SK-N-SH treated with all-trans-retinoic acid at 6 μM for 48 hours (cell line): ENCODE data around the gene ZSCAN31.

Source experiments
- ATAC-seq: fragments of 200-7000 bp; cut with Tn5 transposase; 3 replicates; pipeline ENCODE4 v1.9.1; 2020; ENCODE audit warnings: mild to moderate bottlenecking, moderate library complexity
- ARNTL ChIP-seq: fragments of 450-650 bp; formaldehyde crosslinking; IDR thresholded peaks from 2 replicates; pipeline ENCODE4 v1.5.0; 2020; ENCODE audit warnings: low read depth, mild to moderate bottlenecking, moderate library complexity, borderline replicate concordance
- CREB5 ChIP-seq: fragments of 250-450 bp; sonication (Bioruptor Pico); IDR thresholded peaks from 2 replicates; pipeline ENCODE4 v1.5.1; 2020; ENCODE audit warnings: low read depth, mild to moderate bottlenecking, moderate library complexity
- CSDC2 ChIP-seq: fragments of 250-450 bp; sonication (Bioruptor Pico); IDR thresholded peaks from 2 replicates; pipeline ENCODE4 v1.5.0; 2020; ENCODE audit warnings: mild to moderate bottlenecking, moderate library complexity
- CSRNP3 ChIP-seq: fragments of 250-450 bp; sonication (Bioruptor Pico); IDR thresholded peaks from 2 replicates; pipeline ENCODE4 v1.5.1; 2021; ENCODE audit warnings: mild to moderate bottlenecking, moderate library complexity
- ESRRG ChIP-seq: fragments of 250-450 bp; sonication (Bioruptor Pico); IDR thresholded peaks from 2 replicates; pipeline ENCODE4 v1.6.1; 2021; ENCODE audit warnings: mild to moderate bottlenecking
- GLIS3 ChIP-seq: fragments of 250-450 bp; sonication (Bioruptor Pico); IDR thresholded peaks from 2 replicates; pipeline ENCODE4 v1.5.0; 2020; ENCODE audit warnings: mild to moderate bottlenecking, moderate library complexity
- ISL1 ChIP-seq: fragments of 250-450 bp; sonication (Bioruptor Pico); IDR thresholded peaks from 2 replicates; pipeline ENCODE4 v2.1.2; 2022; ENCODE audit warnings: mild to moderate bottlenecking, moderate library complexity
- OSR1 ChIP-seq: fragments of 250-450 bp; sonication (Bioruptor Pico); IDR thresholded peaks from 2 replicates; pipeline ENCODE4 v1.8.0; 2022; ENCODE audit warnings: moderate library complexity, mild to moderate bottlenecking, inconsistent platforms
- PATZ1 ChIP-seq: fragments of 250-450 bp; sonication (Bioruptor Pico); IDR thresholded peaks from 2 replicates; pipeline ENCODE4 v1.8.0; 2020; ENCODE audit warnings: mild to moderate bottlenecking, moderate library complexity, borderline replicate concordance
- PPARA ChIP-seq: fragments of 250-450 bp; sonication (Bioruptor Pico); IDR thresholded peaks from 2 replicates; pipeline ENCODE4 v1.5.0; 2020; ENCODE audit warnings: mild to moderate bottlenecking, borderline replicate concordance
- RARB ChIP-seq: fragments of 250-450 bp; sonication (Bioruptor Pico); IDR thresholded peaks from 2 replicates; pipeline ENCODE4 v1.8.0; 2021; ENCODE audit warnings: mild to moderate bottlenecking, moderate library complexity
- SNAI2 ChIP-seq: fragments of 250-450 bp; sonication (Bioruptor Pico); IDR thresholded peaks from 2 replicates; pipeline ENCODE4 v1.5.0; 2020; ENCODE audit warnings: mild to moderate bottlenecking, moderate library complexity
- TCF4 ChIP-seq: fragments of 250-450 bp; sonication (Bioruptor Pico); IDR thresholded peaks from 2 replicates; pipeline ENCODE4 v1.8.0; 2021; ENCODE audit warnings: mild to moderate bottlenecking, moderate library complexity, borderline replicate concordance
- TOX ChIP-seq: fragments of 250-450 bp; sonication (Bioruptor Pico); IDR thresholded peaks from 2 replicates; pipeline ENCODE4 v1.8.0; 2021; ENCODE audit warnings: mild to moderate bottlenecking, moderate library complexity, borderline replicate concordance
- TSHZ2 ChIP-seq: fragments of 250-450 bp; sonication (Bioruptor Pico); IDR thresholded peaks from 2 replicates; pipeline ENCODE4 v1.5.0; 2020; ENCODE audit warnings: mild to moderate bottlenecking, moderate library complexity
- ZC3H10 ChIP-seq: fragments of 250-450 bp; sonication (Bioruptor Pico); IDR thresholded peaks from 2 replicates; pipeline ENCODE4 v1.5.1; 2021; ENCODE audit warnings: mild to moderate bottlenecking, moderate library complexity
- ZFP3 ChIP-seq: fragments of 250-450 bp; sonication (Bioruptor Pico); IDR thresholded peaks from 2 replicates; pipeline ENCODE4 v1.5.0; 2020; ENCODE audit warnings: mild to moderate bottlenecking, moderate library complexity
- ZFP30 ChIP-seq: fragments of 450-650 bp; formaldehyde crosslinking; IDR thresholded peaks from 2 replicates; pipeline ENCODE4 v1.5.0; 2022; ENCODE audit warnings: mild to moderate bottlenecking, moderate library complexity
- ZNF565 ChIP-seq: fragments of 450-650 bp; formaldehyde crosslinking; conservative IDR thresholded peaks from 2 replicates; pipeline ENCODE4 v1.5.0; 2020; ENCODE audit warnings: low read depth, mild to moderate bottlenecking, moderate library complexity
- ZNF70 ChIP-seq: fragments of 450-650 bp; formaldehyde crosslinking; IDR thresholded peaks from 2 replicates; pipeline ENCODE4 v1.5.0; 2020; ENCODE audit warnings: mild to moderate bottlenecking, moderate library complexity
- ZNF8 ChIP-seq: fragments of 450-650 bp; formaldehyde crosslinking; IDR thresholded peaks from 2 replicates; pipeline ENCODE4 v1.5.0; 2020; ENCODE audit warnings: mild to moderate bottlenecking, moderate library complexity

ZSCAN31 gene

GRCh38 chr6:28333599-28334018 is 2.3 kb downstream of the ZSCAN31 start:
- no peak for TF ChIP-seq ESRRG
- TF ChIP-seq ARNTL (CRISPR knock-in tag): no peak
- TF ChIP-seq GLIS3 (CRISPR knock-in tag): no peak
- TF ChIP-seq TCF4: no peak
- TF ChIP-seq ZNF8 (CRISPR knock-in tag): no peak
- no peak for TF ChIP-seq OSR1 (CRISPR knock-in tag)
- no peak for TF ChIP-seq TOX (CRISPR knock-in tag)
- no peak for TF ChIP-seq PATZ1 (CRISPR knock-in tag)
- TF ChIP-seq CSDC2 (CRISPR knock-in tag): no peak
- no peak for TF ChIP-seq ZNF70 (CRISPR knock-in tag)
- TF ChIP-seq ISL1: no peak
- no peak for TF ChIP-seq ZFP3 (CRISPR knock-in tag)
- no peak for TF ChIP-seq ZNF565
- TF ChIP-seq ZC3H10: no peak
- TF ChIP-seq CREB5 (CRISPR knock-in tag): no peak
- no peak for TF ChIP-seq CSRNP3 (CRISPR knock-in tag)
- no peak for TF ChIP-seq SNAI2
- ATAC-seq: no peak

- TF ChIP-seq TOX (CRISPR knock-in tag): no peak
- TF ChIP-seq ARNTL (CRISPR knock-in tag): no peak
- no peak for TF ChIP-seq PPARA (CRISPR knock-in tag)
- TF ChIP-seq OSR1 (CRISPR knock-in tag): no peak
- TF ChIP-seq ZFP30 (CRISPR knock-in tag): no peak
- TF ChIP-seq CREB5 (CRISPR knock-in tag): no peak
- TF ChIP-seq TCF4: no peak
- TF ChIP-seq, all 23 proteins: peak for 0
- no peak for ATAC-seq
Measured at GRCh38 chr6:28333047-28333446, 2.9 kb downstream of the ZSCAN31 start.

- no peak for ATAC-seq
- TF ChIP-seq CSDC2 (CRISPR knock-in tag): no peak
- no peak for TF ChIP-seq ZNF565
- no peak for TF ChIP-seq ZFP30 (CRISPR knock-in tag)
- TF ChIP-seq TSHZ2: no peak
- no peak for TF ChIP-seq RARB
- no peak for TF ChIP-seq TOX (CRISPR knock-in tag)
- TF ChIP-seq OSR1 (CRISPR knock-in tag): no peak
- TF ChIP-seq PPARA (CRISPR knock-in tag): no peak
- no peak for TF ChIP-seq CSRNP3 (CRISPR knock-in tag)
- no peak for TF ChIP-seq ZC3H10
- TF ChIP-seq CREB5 (CRISPR knock-in tag): no peak
Measured at GRCh38 chr6:28330041-28330440, 5.9 kb downstream of the ZSCAN31 start.
